CD4-positive, alpha-beta T cell treated with Interleukin-4 for 1 hour (primary cell): ENCODE results near the gene SELENOP.
"Not testable (repeated sequence)": the region's sequence is repeated elsewhere in the genome, so short reads cannot be mapped to it uniquely, and the experiment has no call there.

Experiments
- DNase-seq, 2 donors: peaks; one replicate each; pipeline ENCODE4 v3.0.0-alpha.2; 2020 to 2022

The SELENOP gene, protein sequence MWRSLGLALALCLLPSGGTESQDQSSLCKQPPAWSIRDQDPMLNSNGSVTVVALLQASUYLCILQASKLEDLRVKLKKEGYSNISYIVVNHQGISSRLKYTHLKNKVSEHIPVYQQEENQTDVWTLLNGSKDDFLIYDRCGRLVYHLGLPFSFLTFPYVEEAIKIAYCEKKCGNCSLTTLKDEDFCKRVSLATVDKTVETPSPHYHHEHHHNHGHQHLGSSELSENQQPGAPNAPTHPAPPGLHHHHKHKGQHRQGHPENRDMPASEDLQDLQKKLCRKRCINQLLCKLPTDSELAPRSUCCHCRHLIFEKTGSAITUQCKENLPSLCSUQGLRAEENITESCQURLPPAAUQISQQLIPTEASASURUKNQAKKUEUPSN

GRCh38 chr5:42811591-42812446, at the start of gene SELENOP:
SELENOP (minus strand) TSS chr5:42811892; CDS start chr5:42808353, 3,539 bp downstream.
- DNase-seq = no peak

- no peak for DNase-seq
Measured at GRCh38 chr5:42858687-42859086, 47.0 kb upstream of the SELENOP start.

GRCh38 chr5:42858031-42858643, 46.4 kb upstream of the SELENOP start:
- no peak for DNase-seq

- DNase-seq = no peak
Measured at GRCh38 chr5:42855811-42856210, 44.1 kb upstream of the SELENOP start.

- DNase-seq = no peak
Measured at GRCh38 chr5:42855386-42855785, 43.7 kb upstream of the SELENOP start.

DNA sequence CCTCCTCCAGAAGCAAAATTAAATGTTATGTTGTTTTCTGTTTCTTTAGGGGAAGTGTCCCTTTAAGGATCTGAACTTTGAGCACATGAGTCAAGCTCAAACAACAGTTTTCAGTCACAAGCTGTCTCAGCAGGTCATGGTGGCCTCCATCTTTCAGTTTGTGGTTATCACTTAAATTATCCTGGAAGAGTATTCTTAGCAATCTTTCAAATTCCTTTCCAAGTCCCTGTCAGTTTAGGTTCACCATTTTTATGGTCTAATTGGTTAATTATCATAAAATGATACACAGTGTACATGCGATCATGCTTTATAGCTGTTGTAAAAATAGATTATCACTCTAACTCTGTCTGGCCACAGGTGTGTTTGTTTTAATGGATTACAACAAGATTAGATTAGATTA, 43.1 kb upstream of the SELENOP start:
- no peak for DNase-seq

- DNase-seq = no peak
Measured at GRCh38 chr5:42852826-42853225, 41.1 kb upstream of the SELENOP start.

- DNase-seq = no peak
Measured at GRCh38 chr5:42851481-42851880, 39.8 kb upstream of the SELENOP start.

DNA sequence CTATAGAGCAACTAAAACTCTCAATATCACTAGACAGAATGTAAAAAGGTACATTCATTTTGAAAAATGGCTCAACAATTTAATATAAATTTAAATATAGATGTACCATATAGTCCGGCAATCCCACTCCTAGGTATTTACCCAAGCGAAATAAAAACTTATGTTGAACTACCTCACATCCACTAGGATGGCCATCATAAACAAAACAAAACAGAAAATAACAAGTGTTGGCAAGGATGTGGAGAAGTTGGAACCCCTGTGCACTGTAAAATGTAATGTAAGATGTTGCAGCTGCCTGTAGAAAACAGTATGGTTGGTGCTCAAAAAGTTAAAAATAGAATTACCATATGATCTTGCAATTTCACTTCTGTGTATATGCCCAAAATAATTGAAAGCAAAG, 36.9 kb upstream of the SELENOP start:
- DNase-seq = no peak

- not testable (repeated sequence) for DNase-seq
Measured at GRCh38 chr5:42844408-42844807, 32.7 kb upstream of the SELENOP start.

- no peak for DNase-seq
Measured at GRCh38 chr5:42843675-42844292, 32.1 kb upstream of the SELENOP start.

DNA sequence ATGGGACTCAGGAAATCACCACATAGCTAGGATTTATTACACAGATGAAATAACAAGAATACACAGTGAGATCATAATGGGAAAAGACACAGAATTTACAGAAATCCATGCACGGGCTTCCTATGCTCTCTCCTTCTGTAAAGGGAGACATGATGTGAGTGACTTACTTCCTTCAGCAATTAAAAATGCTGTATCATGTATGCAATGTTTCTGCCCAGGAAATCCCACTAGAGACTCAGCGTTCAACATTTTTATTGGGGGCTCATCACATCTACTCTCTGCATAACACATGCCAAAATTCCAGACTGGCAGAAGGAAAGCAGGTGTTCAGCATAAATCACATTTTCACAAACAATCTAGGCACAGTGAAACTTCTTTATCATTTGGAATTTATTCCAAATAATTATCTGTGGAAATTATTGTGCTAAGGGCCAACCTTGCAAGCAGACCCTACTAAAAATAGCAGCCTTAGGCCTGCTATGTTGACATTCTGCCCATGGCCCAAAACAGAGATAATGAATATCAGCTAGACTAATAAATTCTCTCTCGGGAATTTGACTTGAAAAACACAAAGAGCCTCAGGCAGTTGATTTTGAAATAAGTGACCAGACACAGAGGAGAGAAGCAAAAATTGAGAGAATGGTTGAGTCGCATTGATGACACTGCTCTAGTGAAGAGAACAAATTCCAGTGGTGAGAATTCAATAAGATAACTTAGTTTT, 31.4 kb upstream of the SELENOP start:
- no peak for DNase-seq

DNA sequence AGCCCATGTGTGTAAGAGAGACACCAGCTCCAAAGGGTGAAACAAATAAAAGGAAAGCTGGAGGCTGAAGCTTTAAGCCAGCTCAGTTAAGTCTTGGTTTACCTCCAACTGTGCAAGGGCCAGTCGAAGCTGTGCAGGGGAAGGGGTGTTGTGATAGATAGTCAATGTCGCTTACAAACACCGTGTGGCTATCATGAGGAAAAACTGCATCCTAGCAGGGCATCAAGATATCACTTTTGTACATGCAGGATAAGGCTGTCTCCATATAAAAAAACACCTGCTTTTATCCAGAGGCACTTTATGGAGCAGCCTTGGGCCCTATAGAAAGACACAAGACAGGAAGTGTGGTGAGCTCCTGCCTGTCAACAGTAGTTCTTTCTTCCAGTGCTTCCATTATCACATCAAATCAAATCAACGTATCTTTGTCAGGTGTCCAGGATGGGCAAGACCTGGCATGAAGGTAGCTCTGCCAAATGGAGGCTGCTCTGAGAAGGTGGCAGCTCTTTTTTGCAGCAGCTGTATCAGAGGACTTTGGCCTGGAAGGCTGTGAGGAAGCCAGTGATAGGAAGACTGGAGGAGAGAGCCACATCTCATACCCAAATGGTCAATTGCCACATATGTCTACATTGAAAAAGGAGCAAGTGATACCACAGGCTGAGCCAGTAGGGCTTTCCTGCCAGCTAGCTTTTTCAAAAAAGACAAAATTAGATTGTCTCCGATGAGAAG, 29.3 kb upstream of the SELENOP start:
- no peak for DNase-seq

DNA sequence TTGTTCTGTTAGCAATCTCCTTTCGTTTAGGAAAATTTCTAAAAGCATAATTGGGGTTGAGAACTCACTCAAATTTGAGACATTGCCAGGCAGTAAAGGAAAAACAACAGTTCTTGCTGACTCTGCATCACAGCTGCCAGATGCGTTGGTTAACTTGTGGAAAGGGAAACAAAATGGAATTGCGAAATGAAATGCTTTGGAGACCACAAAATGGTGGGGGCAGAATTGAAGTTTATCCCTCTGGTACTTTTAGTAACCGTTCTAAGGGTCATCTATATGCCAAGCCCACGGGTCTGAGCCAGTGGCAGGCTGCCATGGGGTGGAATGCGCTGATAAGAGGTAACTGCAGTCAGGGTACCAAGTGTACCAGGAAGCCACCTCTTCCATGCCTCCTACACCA, 28.6 kb upstream of the SELENOP start:
- no peak for DNase-seq

GRCh38 chr5:42839196-42839595, 27.5 kb upstream of the SELENOP start:
- DNase-seq = no peak

GRCh38 chr5:42837601-42838000, 25.9 kb upstream of the SELENOP start:
- no peak for DNase-seq

- DNase-seq = no peak
Measured at GRCh38 chr5:42836070-42836769, 24.5 kb upstream of the SELENOP start.

DNA sequence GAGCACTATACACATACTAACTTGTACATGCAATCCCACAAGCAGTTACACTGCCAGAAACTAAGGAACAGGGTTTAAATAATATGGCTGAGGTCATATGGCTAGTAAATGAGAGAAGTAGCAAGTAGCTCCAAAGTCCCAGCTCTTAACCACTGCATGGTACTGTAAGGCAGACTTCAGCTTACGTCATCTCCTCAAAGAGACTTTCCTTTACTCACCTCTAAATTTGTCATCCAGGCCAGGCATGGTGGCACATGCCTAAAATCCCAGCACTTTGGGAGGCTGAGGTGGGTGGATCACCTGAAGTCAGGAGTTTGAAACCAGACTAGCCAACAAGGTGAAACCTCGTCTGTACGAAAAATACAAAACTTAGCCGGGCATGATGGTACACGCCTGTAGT, 20.4 kb upstream of the SELENOP start:
- DNase-seq = no peak

DNA sequence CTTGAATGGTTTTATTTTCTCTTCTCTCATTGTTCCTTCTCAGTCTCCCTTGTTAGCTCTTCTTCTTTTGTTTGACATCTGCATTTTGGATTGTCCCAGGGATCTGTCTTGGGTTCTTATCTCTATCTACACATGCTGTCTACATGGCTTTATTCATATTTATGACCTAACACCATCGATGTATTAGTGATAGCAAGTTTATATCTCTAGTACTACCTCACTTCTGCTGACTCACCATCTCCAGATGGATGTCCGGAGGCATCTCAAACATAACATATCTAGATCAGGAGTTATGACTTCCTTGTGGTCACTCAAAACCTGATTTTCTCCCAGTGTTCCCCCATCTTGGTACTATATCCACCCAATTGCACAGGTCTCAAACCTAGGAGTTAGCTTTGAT, 19.2 kb upstream of the SELENOP start:
- DNase-seq = no peak

DNA sequence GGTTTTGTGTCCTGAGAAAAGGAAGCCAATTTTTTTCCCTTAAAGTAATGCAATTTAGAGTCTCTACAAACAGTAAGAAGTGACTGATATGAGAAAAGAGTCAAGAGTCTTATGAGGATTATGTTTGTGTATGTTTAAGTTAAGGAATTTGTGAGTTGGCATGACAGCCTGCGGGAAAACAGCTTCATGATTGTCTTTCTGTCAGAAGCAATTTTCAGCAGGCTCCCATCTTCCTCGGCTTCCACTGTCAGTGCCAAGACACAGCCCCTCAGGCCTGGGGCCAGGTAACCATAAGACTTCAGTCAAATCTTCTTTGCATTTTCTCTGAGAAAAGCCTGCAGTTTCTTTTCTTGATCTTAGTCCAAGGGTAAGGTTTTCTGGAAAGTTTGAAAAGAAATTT, 17.0 kb upstream of the SELENOP start:
- DNase-seq = no peak
